ENCODE results near the gene MAP2K3.

The MAP2K3 gene

GRCh38 chr17:21268596-21269188, 15.8 kb upstream of the MAP2K3 start:
- no peak overlapping the region for H3K4me2 ChIP-seq (ENCODE audit: insufficient read depth, low read length, poor library complexity, severe bottlenecking)
- H3K79me1 ChIP-seq (ENCODE audit: low read depth, low read length) = no peaks in the 10 kb centered on the region
- H2BK12ac ChIP-seq (ENCODE audit: low read length) = no peak overlapping the region
- H3K27me3 ChIP-seq (ENCODE audit: control insufficient read depth in 3 of 3, insufficient read depth in 3 of 3, low read depth in 1 of 3, low read length in 3 of 3) = peaks cover 0 to 16% (median 0%) of the 10 kb centered on the region in 3 experiments
- H3K36me3 ChIP-seq (replicated peaks in 1 of 2; ENCODE audit: control insufficient read depth in 2 of 2, insufficient read depth in 2 of 2, low read length in 2 of 2) = no peaks in the 10 kb centered on the region
- WGBS, 2 donors (ENCODE audit: extremely low coverage in 2 of 2, insufficient read length in 2 of 2, insufficient replicate concordance in 1 of 2) = no CpG with 5 or more reads among the region's 7 CpGs
- H3K27ac ChIP-seq (replicated peaks; ENCODE audit: low read length) = no peak overlapping the region
- H3K23ac ChIP-seq (ENCODE audit: low read depth, low read length, poor library complexity) = no peak overlapping the region
- no peak overlapping the region for H3K4ac ChIP-seq (ENCODE audit: low read length)
- H2AK5ac ChIP-seq (ENCODE audit: low read depth, low read length) = no peak overlapping the region
- no peak overlapping the region for H3K14ac ChIP-seq (ENCODE audit: low read length)
- H3K4me1 ChIP-seq (ENCODE audit: control insufficient read depth in 2 of 2, insufficient read depth in 1 of 2, low read depth in 1 of 2, low read length in 2 of 2) = no peaks in the 10 kb centered on the region
- no peak overlapping the region for H2AFZ ChIP-seq (ENCODE audit: low read length)
- H3K9ac ChIP-seq (ENCODE audit: low read depth, low read length, poor library complexity) = no peak overlapping the region
- H4K91ac ChIP-seq (ENCODE audit: low read depth, low read length, poor library complexity) = no peak overlapping the region
- no peak overlapping the region for H2BK15ac ChIP-seq (ENCODE audit: low read length)
- H2BK5ac ChIP-seq (ENCODE audit: low read length) = no peak overlapping the region
- no peak for DNase-seq (ENCODE audit: low spot score)
- H3K4me3 ChIP-seq (ENCODE audit: low read length in 2 of 2) = no peak overlapping the region
- no peak overlapping the region for H3K18ac ChIP-seq (ENCODE audit: low read length)
- no peaks in the 10 kb centered on the region for H3K9me3 ChIP-seq (replicated peaks in 1 of 2; ENCODE audit: control insufficient read depth in 2 of 2, insufficient read depth in 1 of 2, low read depth in 1 of 2, low read length in 2 of 2)
- no peak overlapping the region for H4K8ac ChIP-seq (ENCODE audit: low read depth, low read length)
- H2BK120ac ChIP-seq (ENCODE audit: low read depth, low read length) = no peak overlapping the region

GRCh38 chr17:21269394-21269793, 15.1 kb upstream of the MAP2K3 start:
- no peak overlapping the region for H3K27ac ChIP-seq (replicated peaks; ENCODE audit: low read length)
- no peaks in the 10 kb centered on the region for H3K9me3 ChIP-seq (replicated peaks in 1 of 2; ENCODE audit: control insufficient read depth in 2 of 2, insufficient read depth in 1 of 2, low read depth in 1 of 2, low read length in 2 of 2)
- no peak overlapping the region for H3K9ac ChIP-seq (ENCODE audit: low read depth, low read length, poor library complexity)
- H2AK5ac ChIP-seq (ENCODE audit: low read depth, low read length) = no peak overlapping the region
- no peak overlapping the region for H3K4me2 ChIP-seq (ENCODE audit: insufficient read depth, low read length, poor library complexity, severe bottlenecking)
- H3K4me3 ChIP-seq (ENCODE audit: low read length in 2 of 2) = no peak overlapping the region
- no peaks in the 10 kb centered on the region for H3K79me1 ChIP-seq (ENCODE audit: low read depth, low read length)
- no peak overlapping the region for H4K8ac ChIP-seq (ENCODE audit: low read depth, low read length)
- no peak overlapping the region for H2BK5ac ChIP-seq (ENCODE audit: low read length)
- no peaks in the 10 kb centered on the region for H3K36me3 ChIP-seq (replicated peaks in 1 of 2; ENCODE audit: control insufficient read depth in 2 of 2, insufficient read depth in 2 of 2, low read length in 2 of 2)
- no peak overlapping the region for H3K18ac ChIP-seq (ENCODE audit: low read length)
- no peak overlapping the region for H2AFZ ChIP-seq (ENCODE audit: low read length)
- no peaks in the 10 kb centered on the region for H3K4me1 ChIP-seq (ENCODE audit: control insufficient read depth in 2 of 2, insufficient read depth in 1 of 2, low read depth in 1 of 2, low read length in 2 of 2)
- H2BK120ac ChIP-seq (ENCODE audit: low read depth, low read length) = no peak overlapping the region
- no peak for DNase-seq (ENCODE audit: low spot score)
- H3K23ac ChIP-seq (ENCODE audit: low read depth, low read length, poor library complexity) = no peak overlapping the region
- no peak overlapping the region for H2BK15ac ChIP-seq (ENCODE audit: low read length)
- WGBS, 2 donors (ENCODE audit: extremely low coverage in 2 of 2, insufficient read length in 2 of 2, insufficient replicate concordance in 1 of 2) = no CpG with 5 or more reads among the region's 8 CpGs
- H3K4ac ChIP-seq (ENCODE audit: low read length) = no peak overlapping the region
- H3K14ac ChIP-seq (ENCODE audit: low read length) = no peak overlapping the region
- no peak overlapping the region for H2BK12ac ChIP-seq (ENCODE audit: low read length)
- H4K91ac ChIP-seq (ENCODE audit: low read depth, low read length, poor library complexity) = no peak overlapping the region
- peaks cover 0 to 21% (median 2%) of the 10 kb centered on the region in 3 experiments for H3K27me3 ChIP-seq (ENCODE audit: control insufficient read depth in 3 of 3, insufficient read depth in 3 of 3, low read depth in 1 of 3, low read length in 3 of 3)

- Histone ChIP-seq H3K27ac (replicated peaks; ENCODE audit: low read length) (no peak overlapping the region), H3K4me2 (ENCODE audit: insufficient read depth, low read length, poor library complexity, severe bottlenecking) (no peak overlapping the region), H3K4me1 (ENCODE audit: control insufficient read depth in 2 of 2, insufficient read depth in 1 of 2, low read depth in 1 of 2, low read length in 2 of 2) (peaks cover 2 to 4% of the 10 kb centered on the region in 2 donors), H3K23ac (ENCODE audit: low read depth, low read length, poor library complexity) (peak overlapping the region; percentile 87), H3K4me3 (ENCODE audit: low read length in 2 of 2) (no peak overlapping the region), H4K91ac (ENCODE audit: low read depth, low read length, poor library complexity) (peak overlapping the region; percentile 14), H3K18ac (ENCODE audit: low read length) (no peak overlapping the region), H2AFZ (ENCODE audit: low read length) (no peak overlapping the region), H2BK15ac (ENCODE audit: low read length) (no peak overlapping the region), H2BK5ac (ENCODE audit: low read length) (no peak overlapping the region), H3K9ac (ENCODE audit: low read depth, low read length, poor library complexity) (no peak overlapping the region), H3K14ac (ENCODE audit: low read length) (peak overlapping the region; percentile 11), H3K79me1 (ENCODE audit: low read depth, low read length) (no peaks in the 10 kb centered on the region), H4K8ac (ENCODE audit: low read depth, low read length) (no peak overlapping the region), H3K27me3 (ENCODE audit: control insufficient read depth in 3 of 3, insufficient read depth in 3 of 3, low read depth in 1 of 3, low read length in 3 of 3) (peaks cover 2 to 35% (median 19%) of the 10 kb centered on the region in 3 experiments), H2AK5ac (ENCODE audit: low read depth, low read length) (peak overlapping the region; percentile 68), H2BK120ac (ENCODE audit: low read depth, low read length) (no peak overlapping the region), H3K4ac (ENCODE audit: low read length) (no peak overlapping the region), H3K36me3 (replicated peaks in 1 of 2; ENCODE audit: control insufficient read depth in 2 of 2, insufficient read depth in 2 of 2, low read length in 2 of 2) (no peaks in the 10 kb centered on the region), H2BK12ac (ENCODE audit: low read length) (peak overlapping the region; percentile 30), H3K9me3 (replicated peaks in 1 of 2; ENCODE audit: control insufficient read depth in 2 of 2, insufficient read depth in 1 of 2, low read depth in 1 of 2, low read length in 2 of 2) (no peaks in the 10 kb centered on the region)
- no peak for DNase-seq (ENCODE audit: low spot score)
- no CpG with 5 or more reads among the region's 10 CpGs for WGBS, 2 donors (ENCODE audit: extremely low coverage in 2 of 2, insufficient read length in 2 of 2, insufficient replicate concordance in 1 of 2)
Observed at GRCh38 chr17:21271454-21272183, 12.9 kb upstream of the MAP2K3 start.

- peak overlapping the region; percentile 68 for H2AK5ac ChIP-seq (ENCODE audit: low read depth, low read length)
- no peak overlapping the region for H3K4ac ChIP-seq (ENCODE audit: low read length)
- H3K27me3 ChIP-seq (ENCODE audit: control insufficient read depth in 3 of 3, insufficient read depth in 3 of 3, low read depth in 1 of 3, low read length in 3 of 3) = peaks cover 2 to 42% (median 26%) of the 10 kb centered on the region in 3 experiments
- no peak overlapping the region for H4K8ac ChIP-seq (ENCODE audit: low read depth, low read length)
- no peak overlapping the region for H2BK15ac ChIP-seq (ENCODE audit: low read length)
- H2BK5ac ChIP-seq (ENCODE audit: low read length) = no peak overlapping the region
- no peak overlapping the region for H3K14ac ChIP-seq (ENCODE audit: low read length)
- H3K36me3 ChIP-seq (replicated peaks in 1 of 2; ENCODE audit: control insufficient read depth in 2 of 2, insufficient read depth in 2 of 2, low read length in 2 of 2) = no peaks in the 10 kb centered on the region
- WGBS, 2 donors (ENCODE audit: extremely low coverage in 2 of 2, insufficient read length in 2 of 2, insufficient replicate concordance in 1 of 2) = no CpG with 5 or more reads among the region's 3 CpGs
- H3K79me1 ChIP-seq (ENCODE audit: low read depth, low read length) = no peaks in the 10 kb centered on the region
- H3K9ac ChIP-seq (ENCODE audit: low read depth, low read length, poor library complexity) = no peak overlapping the region
- no peak overlapping the region for H3K18ac ChIP-seq (ENCODE audit: low read length)
- H3K4me1 ChIP-seq (ENCODE audit: control insufficient read depth in 2 of 2, insufficient read depth in 1 of 2, low read depth in 1 of 2, low read length in 2 of 2) = peaks cover 2 to 4% of the 10 kb centered on the region in 2 donors
- H3K4me2 ChIP-seq (ENCODE audit: insufficient read depth, low read length, poor library complexity, severe bottlenecking) = no peak overlapping the region
- no peak overlapping the region for H3K4me3 ChIP-seq (ENCODE audit: low read length in 2 of 2)
- no peak overlapping the region for H2AFZ ChIP-seq (ENCODE audit: low read length)
- H2BK12ac ChIP-seq (ENCODE audit: low read length) = peak overlapping the region; percentile 30
- DNase-seq (ENCODE audit: low spot score) = no peak
- H3K9me3 ChIP-seq (replicated peaks in 1 of 2; ENCODE audit: control insufficient read depth in 2 of 2, insufficient read depth in 1 of 2, low read depth in 1 of 2, low read length in 2 of 2) = no peaks in the 10 kb centered on the region
- no peak overlapping the region for H2BK120ac ChIP-seq (ENCODE audit: low read depth, low read length)
- peak overlapping the region; percentile 87 for H3K23ac ChIP-seq (ENCODE audit: low read depth, low read length, poor library complexity)
- no peak overlapping the region for H3K27ac ChIP-seq (replicated peaks; ENCODE audit: low read length)
- H4K91ac ChIP-seq (ENCODE audit: low read depth, low read length, poor library complexity) = peak overlapping the region; percentile 14
Observed at GRCh38 chr17:21272250-21272649, 12.3 kb upstream of the MAP2K3 start.

Measured in neuronal stem cell (in vitro differentiated cells).